Mesenchymal stem cell (in vitro differentiated cells and primary cell): ENCODE results near the gene WWOX.

Source experiments
- DNase-seq: peaks from one replicate; pipeline ENCODE4 v3.0.0-alpha.2; 2013
- H2AFZ ChIP-seq: one replicate; pipeline ENCODE4 v1.6.1; 2013; ENCODE audit warnings: low read depth, mild to moderate bottlenecking, control low read depth, inconsistent platforms, low read length, moderate library complexity
- H2AK5ac ChIP-seq: 2 replicates; pipeline ENCODE4 v1.6.1; 2013; ENCODE audit warnings: low read length, moderate library complexity, mild to moderate bottlenecking, inconsistent platforms; ENCODE audit not compliant: severe bottlenecking
- H2BK120ac ChIP-seq: one replicate; pipeline ENCODE4 v1.6.1; 2013; ENCODE audit warnings: low read depth, mild to moderate bottlenecking, inconsistent platforms, low read length, moderate library complexity
- H2BK12ac ChIP-seq, 2 experiments: one replicate each; pipeline ENCODE4 v1.6.1; 2013; ENCODE audit warnings: inconsistent platforms in 2 of 2, low read length in 2 of 2, mild to moderate bottlenecking in 2 of 2, moderate library complexity in 2 of 2, control low read depth in 1 of 2
- H2BK15ac ChIP-seq: one replicate; pipeline ENCODE4 v1.6.1; 2013; ENCODE audit warnings: mild to moderate bottlenecking, low read depth, inconsistent platforms; ENCODE audit not compliant: poor library complexity, severe bottlenecking
- H2BK5ac ChIP-seq: 2 replicates; pipeline ENCODE4 v1.6.1; 2013; ENCODE audit warnings: low read depth, mild to moderate bottlenecking, low read length, control low read depth, inconsistent platforms; ENCODE audit not compliant: poor library complexity, severe bottlenecking
- H3K14ac ChIP-seq, 2 experiments: one replicate each; pipeline ENCODE4 v1.6.1; 2013; ENCODE audit warnings: inconsistent platforms in 2 of 2, low read length in 2 of 2, control low read depth in 1 of 2, mild to moderate bottlenecking in 1 of 2, moderate library complexity in 1 of 2
- H3K18ac ChIP-seq, 2 experiments: one replicate each; pipeline ENCODE4 v1.6.1; 2013; ENCODE audit warnings: inconsistent platforms in 2 of 2, low read length in 2 of 2, control low read depth in 1 of 2, low read depth in 1 of 2, mild to moderate bottlenecking in 1 of 2
- H3K23ac ChIP-seq, 2 experiments: one replicate each; pipeline ENCODE4 v1.6.1; 2013; ENCODE audit warnings: inconsistent platforms in 2 of 2, low read length in 2 of 2, mild to moderate bottlenecking in 2 of 2, moderate library complexity in 2 of 2, control low read depth in 1 of 2
- H3K27ac ChIP-seq: 2 replicates; pipeline ENCODE4 v1.5.1; 2013; ENCODE audit warnings: mild to moderate bottlenecking, moderate library complexity, low read length, control low read depth, inconsistent platforms; ENCODE audit not compliant: poor library complexity, severe bottlenecking
- H3K27me3 ChIP-seq, 2 experiments: 2 replicates each; pipeline versions ENCODE4 v1.6.1 to v1.7.0; 2013; ENCODE audit warnings: low read length in 2 of 2, mild to moderate bottlenecking in 2 of 2, moderate library complexity in 2 of 2, control low read depth in 1 of 2, inconsistent platforms in 1 of 2; ENCODE audit not compliant: control insufficient read depth in 1 of 2, insufficient read depth in 1 of 2
- H3K36me3 ChIP-seq, 2 experiments: 2 replicates each; pipeline versions ENCODE4 v1.6.1 to v1.7.0; 2013; ENCODE audit warnings: low read length in 2 of 2, control low read depth in 1 of 2, inconsistent platforms in 1 of 2, low read depth in 1 of 2, mild to moderate bottlenecking in 1 of 2; ENCODE audit not compliant: insufficient read depth in 2 of 2, control insufficient read depth in 1 of 2
- H3K4ac ChIP-seq, 2 experiments: one replicate each; pipeline ENCODE4 v1.6.1; 2013; ENCODE audit warnings: inconsistent platforms in 2 of 2, low read length in 2 of 2, mild to moderate bottlenecking in 2 of 2, moderate library complexity in 2 of 2, control low read depth in 1 of 2, low read depth in 1 of 2
- H3K4me1 ChIP-seq: 2 replicates; pipeline ENCODE4 v1.6.1; 2013; ENCODE audit warnings: low read depth, low read length, control low read depth; ENCODE audit not compliant: control insufficient read depth, insufficient read depth
- H3K4me2 ChIP-seq: 2 replicates; pipeline ENCODE4 v1.6.1; 2013; ENCODE audit warnings: low read length, mild to moderate bottlenecking, inconsistent platforms; ENCODE audit not compliant: poor library complexity, severe bottlenecking
- H3K4me3 ChIP-seq, 2 experiments: 2 replicates each; pipeline versions ENCODE4 v1.5.1 to v1.7.0; 2013; ENCODE audit warnings: low read length in 2 of 2, mild to moderate bottlenecking in 2 of 2, control low read depth in 1 of 2, low read depth in 1 of 2; ENCODE audit not compliant: insufficient read depth in 1 of 2
- H3K79me1 ChIP-seq: replicated peaks from 2 replicates; pipeline ENCODE4 v1.6.1; 2013; ENCODE audit warnings: mild to moderate bottlenecking, control low read depth, low read length, inconsistent platforms; ENCODE audit not compliant: poor library complexity, severe bottlenecking
- H3K9ac ChIP-seq: 2 replicates; pipeline ENCODE4 v1.7.0; 2013; ENCODE audit warnings: mild to moderate bottlenecking, low read length, moderate library complexity
- H3K9me3 ChIP-seq: 2 replicates; pipeline ENCODE4 v1.7.0; 2013; ENCODE audit warnings: mild to moderate bottlenecking, low read length; ENCODE audit not compliant: control insufficient read depth
- H4K8ac ChIP-seq: one replicate; pipeline ENCODE4 v1.6.1; 2013; ENCODE audit warnings: inconsistent platforms, mild to moderate bottlenecking, low read length, moderate library complexity
- H4K91ac ChIP-seq: one replicate; pipeline ENCODE4 v1.6.1; 2013; ENCODE audit warnings: mild to moderate bottlenecking, low read length, inconsistent platforms
- WGBS: methylation state at CpG from one replicate; pipeline ENCODE4 v1.1.7; 2013; ENCODE audit warnings: mixed read lengths; 5-methylcytosine and 5-hydroxymethylcytosine counted together

Gene WWOX

GRCh38 chr16:78773706-78774105, 674.3 kb downstream of the WWOX start:
- WGBS: 88% methylated on average over 4 of the region's 4 CpGs
- no peaks in the 10 kb centered on the region for H3K79me1 ChIP-seq
- no peak overlapping the region for H3K4me2 ChIP-seq
- H4K8ac ChIP-seq: no peak overlapping the region
- H2AK5ac ChIP-seq: no peak overlapping the region
- H3K14ac ChIP-seq: no peak overlapping the region
- H2BK12ac ChIP-seq: no peak overlapping the region
- H3K36me3 ChIP-seq: no peaks in the 10 kb centered on the region
- H3K27me3 ChIP-seq: no peaks in the 10 kb centered on the region
- H3K4ac ChIP-seq: no peak overlapping the region
- no peak overlapping the region for H4K91ac ChIP-seq
- H3K9me3 ChIP-seq: no peaks in the 10 kb centered on the region
- no peak overlapping the region for H3K27ac ChIP-seq
- no peak overlapping the region for H2BK120ac ChIP-seq
- no peak overlapping the region for H3K18ac ChIP-seq
- no peaks in the 10 kb centered on the region for H3K4me1 ChIP-seq
- no peak for DNase-seq
- H3K4me3 ChIP-seq: no peak overlapping the region
- no peak overlapping the region for H2AFZ ChIP-seq
- no peak overlapping the region for H2BK5ac ChIP-seq
- H3K9ac ChIP-seq: no peak overlapping the region
- H2BK15ac ChIP-seq: no peak overlapping the region
- H3K23ac ChIP-seq: no peak overlapping the region

DNA sequence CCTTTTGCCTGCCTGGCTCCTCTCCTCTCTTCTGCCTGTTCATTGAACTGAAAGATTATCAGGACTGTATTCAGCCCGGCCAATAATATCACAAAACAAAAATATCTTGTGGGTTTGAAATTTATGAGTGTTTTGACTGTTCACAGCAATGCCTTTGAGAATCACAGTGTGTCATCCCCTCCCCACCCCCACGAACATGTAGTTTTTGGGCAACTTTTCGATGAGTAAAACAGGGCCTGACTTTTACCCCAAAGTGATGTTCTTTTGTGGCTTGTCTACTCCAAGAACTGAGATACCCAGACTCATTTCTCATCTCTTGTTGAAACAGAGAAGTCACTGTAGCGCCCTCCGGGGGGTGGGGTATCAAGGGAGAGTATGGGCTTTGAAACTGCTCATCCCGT, 675.7 kb downstream of the WWOX start:
- Histone ChIP-seq H3K27me3 (no peaks in the 10 kb centered on the region), H3K36me3 (no peaks in the 10 kb centered on the region), H3K23ac (no peak overlapping the region), H3K4me2 (no peak overlapping the region), H2BK5ac (no peak overlapping the region), H4K91ac (no peak overlapping the region), H3K9ac (no peak overlapping the region), H4K8ac (no peak overlapping the region), H3K79me1 (no peaks in the 10 kb centered on the region), H3K4me1 (no peaks in the 10 kb centered on the region), H3K4ac (no peak overlapping the region), H2BK15ac (no peak overlapping the region), H2AFZ (no peak overlapping the region), H3K4me3 (no peak overlapping the region), H3K27ac (no peak overlapping the region), H3K14ac (no peak overlapping the region), H2BK120ac (no peak overlapping the region), H3K18ac (no peak overlapping the region), H2BK12ac (no peak overlapping the region), H2AK5ac (no peak overlapping the region), H3K9me3 (no peaks in the 10 kb centered on the region)
- 94% methylated on average over 2 of the region's 6 CpGs for WGBS
- DNase-seq: no peak

DNA sequence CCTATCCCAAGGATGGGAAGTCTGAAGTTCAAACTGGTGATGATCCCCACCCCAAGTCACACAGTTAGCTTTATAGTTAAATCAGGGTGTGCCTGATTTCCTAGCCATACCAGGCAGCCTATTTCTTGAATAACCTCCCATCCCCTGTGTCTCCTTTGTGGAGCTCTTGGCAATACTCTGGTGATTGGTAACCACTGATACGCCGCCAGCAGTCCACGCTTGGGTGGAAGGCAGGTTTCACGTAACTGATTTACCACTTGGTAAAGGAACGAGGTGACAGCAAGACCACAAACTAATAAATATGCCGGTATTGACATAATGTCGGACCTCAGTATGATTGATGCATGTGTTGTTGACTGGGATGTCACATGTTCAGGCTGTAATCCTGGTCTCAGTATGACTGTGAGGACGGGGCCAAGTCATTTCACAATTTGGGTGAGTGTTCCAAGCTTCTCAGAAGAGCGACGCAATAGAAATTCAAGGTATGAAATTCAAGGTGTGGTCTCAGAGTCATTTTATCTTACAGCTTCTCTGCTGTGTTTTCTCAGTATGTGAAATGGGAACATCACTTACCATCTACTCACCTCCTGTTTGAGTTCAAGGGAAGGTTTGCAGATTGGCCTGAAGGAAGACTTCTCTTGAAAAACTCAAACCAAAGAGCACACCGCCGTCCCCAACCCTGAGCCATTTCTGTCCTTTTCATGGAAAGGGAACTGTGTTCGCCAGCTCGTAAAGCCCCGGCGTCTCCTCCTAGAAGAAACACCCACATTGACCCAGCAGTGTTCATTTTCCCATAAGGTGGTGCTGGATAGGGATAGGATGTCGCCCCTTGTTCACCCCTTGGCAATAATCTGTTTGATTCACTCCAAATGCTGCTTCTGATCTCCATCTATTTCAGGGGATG, 678.9 kb downstream of the WWOX start:
- no peak overlapping the region for H3K4me2 ChIP-seq

DNA sequence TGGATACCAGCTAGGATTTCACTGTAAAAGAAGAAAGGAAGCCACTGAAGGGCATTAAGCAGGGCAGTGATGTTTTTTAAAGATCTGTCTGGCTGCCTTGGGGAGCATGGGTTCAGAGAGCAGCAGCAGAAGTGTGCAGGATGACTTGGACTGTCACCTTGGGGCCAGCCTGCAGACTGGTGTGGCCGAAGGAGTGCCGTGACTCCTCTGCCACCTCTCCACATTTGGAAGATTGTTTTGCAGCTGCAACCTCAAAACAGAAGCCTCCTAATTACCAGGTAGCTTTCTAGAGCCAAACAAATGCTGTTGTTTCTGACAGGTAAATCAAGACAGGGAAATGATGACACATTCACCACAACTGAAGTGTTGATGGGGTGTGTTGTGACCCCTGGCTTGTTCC, 681.4 kb downstream of the WWOX start:
- H4K91ac ChIP-seq: no peak overlapping the region
- DNase-seq: no peak
- no peaks in the 10 kb centered on the region for H3K79me1 ChIP-seq
- no peak overlapping the region for H2AK5ac ChIP-seq
- H3K14ac ChIP-seq: no peak overlapping the region
- H3K4ac ChIP-seq: no peak overlapping the region
- H3K18ac ChIP-seq: no peak overlapping the region
- no peak overlapping the region for H3K4me2 ChIP-seq
- H3K9me3 ChIP-seq: no peaks in the 10 kb centered on the region
- no peak overlapping the region for H4K8ac ChIP-seq
- no peaks in the 10 kb centered on the region for H3K4me1 ChIP-seq
- H3K27ac ChIP-seq: no peak overlapping the region
- no peak overlapping the region for H2AFZ ChIP-seq
- no peak overlapping the region for H2BK15ac ChIP-seq
- H3K36me3 ChIP-seq: no peaks in the 10 kb centered on the region
- H2BK5ac ChIP-seq: no peak overlapping the region
- no peak overlapping the region for H3K4me3 ChIP-seq
- H3K9ac ChIP-seq: no peak overlapping the region
- H3K23ac ChIP-seq: no peak overlapping the region
- no peaks in the 10 kb centered on the region for H3K27me3 ChIP-seq
- no peak overlapping the region for H2BK120ac ChIP-seq
- no peak overlapping the region for H2BK12ac ChIP-seq
- 100% methylated on average over 2 of the region's 2 CpGs for WGBS

More for the DNA sequence above, 678.9 kb downstream of the WWOX start:
- H3K23ac ChIP-seq: no peak overlapping the region
- no peak overlapping the region for H2AK5ac ChIP-seq
- no peak overlapping the region for H3K27ac ChIP-seq
- no peak overlapping the region for H2BK15ac ChIP-seq
- H3K9me3 ChIP-seq: no peaks in the 10 kb centered on the region
- H2BK5ac ChIP-seq: no peak overlapping the region
- H2BK12ac ChIP-seq: no peak overlapping the region
- H4K91ac ChIP-seq: no peak overlapping the region
- H3K4ac ChIP-seq: no peak overlapping the region
- no peaks in the 10 kb centered on the region for H3K4me1 ChIP-seq
- no peak for DNase-seq
- no peak overlapping the region for H3K18ac ChIP-seq
- H2AFZ ChIP-seq: no peak overlapping the region
- no peaks in the 10 kb centered on the region for H3K79me1 ChIP-seq
- no peak overlapping the region for H4K8ac ChIP-seq
- H3K9ac ChIP-seq: no peak overlapping the region
- WGBS: 90% methylated on average over 17 of the region's 17 CpGs
- H3K27me3 ChIP-seq: no peaks in the 10 kb centered on the region
- H3K14ac ChIP-seq: no peak overlapping the region
- no peak overlapping the region for H2BK120ac ChIP-seq
- no peak overlapping the region for H3K4me3 ChIP-seq
- H3K36me3 ChIP-seq: no peaks in the 10 kb centered on the region
